H1 (cell line): ENCODE results near the gene TEDC1. TPM values are rescaled to one million over a fixed set of nuclear protein-coding genes. Genes with fewer than 3 reads are reported as not detected.

Experiments
- CTCF ChIA-PET: fragments of 300-600 bp; sonication (Branson Sonifier 250); formaldehyde crosslinking; loops from one replicate; lab custom pipeline; 2021; ENCODE audit not compliant: partially characterized antibody; lab: Charles Lee
- POLR2A ChIA-PET: fragments of 300-600 bp; sonication (Branson Sonifier 250); formaldehyde crosslinking; loops from one replicate; lab custom pipeline; 2021; ENCODE audit warnings: inconsistent platforms; ENCODE audit not compliant: partially characterized antibody; lab: Charles Lee
- DNase-seq, 2 experiments: peaks; one replicate each; pipeline versions ENCODE4 v3.0.0 to v3.0.0-alpha.2; 2010 to 2022; ENCODE audit warnings: low spot score in 2 of 2, low read depth in 1 of 2, mixed read lengths in 1 of 2
- FAIRE-seq: peaks from 2 replicates; lab custom pipeline; 2011; peaks lifted over from hg19 to GRCh38; lab: Jason Lieb, UNC
- H2AFZ ChIP-seq: 2 replicates; pipeline ENCODE4 v1.8.1; 2012; ENCODE audit warnings: low read length, inconsistent platforms
- H2AK5ac ChIP-seq: 2 replicates; pipeline ENCODE4 v1.6.1; 2013; ENCODE audit warnings: low read depth, low read length
- H2BK120ac ChIP-seq: replicated peaks from 2 replicates; pipeline ENCODE3; 2013; ENCODE audit warnings: low read depth, low read length, inconsistent platforms
- H2BK12ac ChIP-seq: 2 replicates; pipeline ENCODE4 v1.6.1; 2013; ENCODE audit warnings: low read depth, low read length
- H2BK15ac ChIP-seq: 2 replicates; pipeline ENCODE4 v1.6.1; 2013; ENCODE audit warnings: low read length
- H2BK20ac ChIP-seq: 2 replicates; pipeline ENCODE4 v1.6.1; 2013; ENCODE audit warnings: low read length
- H2BK5ac ChIP-seq: 2 replicates; pipeline ENCODE4 v1.6.1; 2013; ENCODE audit warnings: low read depth, low read length
- H3K14ac ChIP-seq: 2 replicates; pipeline ENCODE4 v1.6.1; 2013; ENCODE audit warnings: inconsistent platforms; ENCODE audit not compliant: insufficient read length
- H3K18ac ChIP-seq: 2 replicates; pipeline ENCODE4 v1.6.1; 2013; ENCODE audit warnings: low read length; ENCODE audit errors: extremely low read depth
- H3K23ac ChIP-seq: 2 replicates; pipeline ENCODE4 v1.6.1; 2013; ENCODE audit warnings: inconsistent platforms; ENCODE audit not compliant: insufficient read length
- H3K23me2 ChIP-seq: 2 replicates; pipeline ENCODE4 v1.6.1; 2013; ENCODE audit warnings: low read depth, low read length
- H3K27ac ChIP-seq: 2 replicates; pipeline ENCODE4 v1.6.1; 2011; ENCODE audit warnings: low read depth, low read length, inconsistent platforms
- H3K27me3 ChIP-seq, 4 experiments: replicated peaks in 1 of 4; 1 replicate in 1 of 4; 2 replicates in 3 of 4; pipeline versions ENCODE4 v1.6.1 to v1.8.1; 2011 to 2013; ENCODE audit warnings: low read length in 3 of 4, mild to moderate bottlenecking in 3 of 4, inconsistent platforms in 2 of 4, mixed read lengths in 2 of 4, moderate library complexity in 1 of 4; ENCODE audit not compliant: control insufficient read depth in 3 of 4, insufficient read depth in 3 of 4; ENCODE audit errors: extremely low read depth in 1 of 4
- H3K36me3 ChIP-seq, 4 experiments: 2 replicates each; pipeline versions ENCODE4 v1.6.1 to v1.8.1; 2011 to 2013; ENCODE audit warnings: mild to moderate bottlenecking in 4 of 4, low read length in 3 of 4, moderate library complexity in 2 of 4, control low read depth in 1 of 4, inconsistent platforms in 1 of 4; ENCODE audit not compliant: insufficient read depth in 4 of 4, control insufficient read depth in 2 of 4
- H3K4ac ChIP-seq: replicated peaks from 2 replicates; pipeline ENCODE3; 2013; ENCODE audit warnings: low read length, low read depth, mixed read lengths, inconsistent platforms; ENCODE audit not compliant: insufficient read length
- H3K4me1 ChIP-seq, 4 experiments: replicated peaks in 1 of 4; 1 replicate in 1 of 4; 2 replicates in 3 of 4; pipeline versions ENCODE4 v1.6.1 to v1.8.1; 2011 to 2013; ENCODE audit warnings: low read length in 3 of 4, inconsistent platforms in 2 of 4, mixed read lengths in 1 of 4; ENCODE audit not compliant: insufficient read depth in 4 of 4, control insufficient read depth in 3 of 4
- H3K4me2 ChIP-seq, 2 experiments: 2 replicates each; pipeline versions ENCODE4 v1.6.1 to v1.8.1; 2011 to 2013; ENCODE audit warnings: low read depth in 2 of 2, low read length in 2 of 2, control low read depth in 1 of 2, inconsistent platforms in 1 of 2, mild to moderate bottlenecking in 1 of 2; ENCODE audit not compliant: insufficient read depth in 1 of 2
- H3K4me3 ChIP-seq, 4 experiments: fragments of 200-600, 300-600 bp in 1 of 4; sonication (generic), shearing (Covaris generic), sonication (Bioruptor Twin) in 1 of 4; 2 replicates each; pipeline versions ENCODE4 v1.5.1 to v1.8.1; 2011 to 2016; ENCODE audit warnings: low read length in 4 of 4, low read depth in 3 of 4, control low read depth in 2 of 4, inconsistent platforms in 2 of 4, mild to moderate bottlenecking in 2 of 4, mixed read lengths in 1 of 4, moderate library complexity in 1 of 4; ENCODE audit not compliant: insufficient read depth in 2 of 4; ENCODE audit errors: extremely low read depth in 1 of 4
- H3K56ac ChIP-seq: replicated peaks from 2 replicates; pipeline ENCODE3; 2013; ENCODE audit warnings: low read depth, mild to moderate bottlenecking, mixed read lengths, low read length, inconsistent platforms; ENCODE audit not compliant: insufficient read length
- H3K79me1 ChIP-seq: 2 replicates; pipeline ENCODE4 v1.6.1; 2013; ENCODE audit warnings: low read depth, low read length, control low read depth
- H3K79me2 ChIP-seq, 2 experiments: 2 replicates each; pipeline versions ENCODE4 v1.6.1 to v1.8.1; 2012 to 2013; ENCODE audit warnings: low read length in 2 of 2, mild to moderate bottlenecking in 2 of 2, inconsistent platforms in 1 of 2; ENCODE audit not compliant: insufficient read depth in 2 of 2, control insufficient read depth in 1 of 2
- H3K9ac ChIP-seq, 4 experiments: replicated peaks in 1 of 4; 1 replicate in 1 of 4; 2 replicates in 3 of 4; pipeline versions ENCODE4 v1.6.1 to v1.8.1; 2011 to 2013; ENCODE audit warnings: low read depth in 3 of 4, low read length in 3 of 4, control low read depth in 2 of 4, mild to moderate bottlenecking in 2 of 4, moderate library complexity in 2 of 4, inconsistent platforms in 1 of 4; ENCODE audit errors: extremely low read depth in 1 of 4
- H3K9me3 ChIP-seq, 2 experiments: 2 replicates each; pipeline versions ENCODE4 v1.6.1 to v1.8.1; 2012 to 2013; ENCODE audit warnings: mild to moderate bottlenecking in 2 of 2, moderate library complexity in 2 of 2, control low read depth in 1 of 2, inconsistent platforms in 1 of 2, low read depth in 1 of 2, low read length in 1 of 2, mixed read lengths in 1 of 2; ENCODE audit not compliant: insufficient read depth in 2 of 2
- H4K20me1 ChIP-seq, 2 experiments: replicated peaks in 1 of 2; 2 replicates each; pipeline versions ENCODE3 to v1.8.1; 2011 to 2013; ENCODE audit warnings: inconsistent platforms in 2 of 2, low read length in 2 of 2, mild to moderate bottlenecking in 1 of 2; ENCODE audit not compliant: insufficient read depth in 2 of 2, control insufficient read depth in 1 of 2
- H4K5ac ChIP-seq: 2 replicates; pipeline ENCODE4 v1.6.1; 2013; ENCODE audit warnings: low read length, low read depth, mixed read lengths, inconsistent platforms; ENCODE audit not compliant: insufficient read length
- H4K8ac ChIP-seq: 2 replicates; pipeline ENCODE4 v1.8.0; 2013; ENCODE audit warnings: mild to moderate bottlenecking, moderate library complexity, low read length, inconsistent platforms; ENCODE audit not compliant: insufficient read depth; ENCODE audit errors: extremely low read depth
- H4K91ac ChIP-seq: replicated peaks from 2 replicates; pipeline ENCODE3; 2013; ENCODE audit warnings: low read length, mixed read lengths, inconsistent platforms; ENCODE audit not compliant: insufficient read length
- POLR2A ChIP-seq, 2 experiments: IDR thresholded peaks; 1 replicate in 1 of 2; 2 replicates in 1 of 2; pipeline ENCODE4 v1.6.1; 2011; ENCODE audit warnings: low read depth in 2 of 2, low read length in 2 of 2, mild to moderate bottlenecking in 2 of 2; ENCODE audit errors: control extremely low read depth in 1 of 2
- ZNF274 ChIP-seq: IDR thresholded peaks from 2 replicates; pipeline ENCODE4 v1.7.0; 2012; ENCODE audit warnings: low read length, borderline replicate concordance; ENCODE audit errors: extremely low read depth
- WGBS, 2 experiments: shearing (Covaris generic) in 1 of 2; methylation state at CpG; one replicate each; pipeline versions ENCODE4 v1.1.6 to v1.1.7; 2013 to 2015; ENCODE audit warnings: low lambda C conversion rate in 2 of 2, mixed read lengths in 2 of 2, inconsistent platforms in 1 of 2, low coverage in 1 of 2, missing lambda C conversion rate in 1 of 2; ENCODE audit not compliant: insufficient replicate concordance in 2 of 2, insufficient coverage in 1 of 2, insufficient read length in 1 of 2; ENCODE audit errors: extremely low coverage in 1 of 2, missing lambda C conversion rate in 1 of 2; 5-methylcytosine and 5-hydroxymethylcytosine counted together
- polyA plus RNA-seq, 7 experiments: library from polyadenylated mRNA; depleted of rRNA in 3 of 7; stranded (reverse) in 5 of 7; unstranded in 2 of 7; fragments of >200 nt in 5 of 7; fragments of 200-250 nt in 2 of 7; gene quantifications; 1 replicate in 5 of 7; 2 replicates in 1 of 7; 4 replicates in 1 of 7; pipeline versions ENCODE4 v1.2.1 to v1.2.3, GENCODE V29; 2011 to 2013; ENCODE audit warnings: missing spikeins in 2 of 7, mixed read lengths in 2 of 7
- total RNA-seq: library from RNA; stranded (reverse); fragmentation: NEBNext Ultra II Directional; extraction: Animal tissue kit (Norgen Biotek cat#: 25700); gene quantifications from 2 replicates; pipeline ENCODE4 v1.2.1, GENCODE V29; 2021

The TEDC1 gene
- total and polyA plus RNA-seq, 2 of the 8 experiments (the other 6 are each of a cell fraction or from before 2014, with no cell fraction given) = 5.6 to 14.8 TPM

DNA sequence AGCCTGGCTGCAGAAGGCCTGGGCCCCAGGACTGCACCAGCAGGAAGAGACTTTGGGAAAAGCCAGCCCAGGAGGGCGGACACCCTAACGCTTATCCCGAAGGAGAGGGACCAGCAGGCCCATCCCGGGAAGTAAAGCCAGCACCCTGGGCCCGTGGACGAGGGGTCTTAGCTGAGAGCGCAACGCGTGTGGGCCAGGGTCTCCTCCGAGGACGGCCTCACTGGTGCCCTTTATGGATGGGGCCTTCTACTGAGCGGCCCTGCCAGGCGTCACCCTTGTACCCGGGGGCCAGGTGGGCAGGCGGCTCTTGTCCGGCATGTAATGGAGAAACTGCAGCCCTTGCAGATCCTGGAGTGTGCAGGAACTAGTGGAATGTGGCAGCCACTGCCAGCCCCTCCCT, 14.1 kb downstream of the TEDC1 start:
- DNase-seq = no peak
- CTCF ChIA-PET = interaction anchor here (0.7 to 1.8 kb wide), 2 partner anchors 32 to 87 kb away, joined by 3 read pairs; no protein-coding TSS in a partner anchor

More for the DNA sequence above, 14.1 kb downstream of the TEDC1 start:
- H2BK12ac ChIP-seq = no peak overlapping the region
- no peaks in the 10 kb centered on the region; a peak in 1 of 4 replicates for H3K9me3 ChIP-seq
- H4K20me1 ChIP-seq = no peaks in the 10 kb centered on the region
- WGBS, 2 experiments = 90% methylated on average over 16 of the region's 16 CpGs; no CpG with 5 or more reads in 1 of the 2 experiments
- H3K23ac ChIP-seq = no peak overlapping the region
- H2AK5ac ChIP-seq = no peak overlapping the region
- no peak overlapping the region for H3K27ac ChIP-seq
- H3K4me2 ChIP-seq = no peak overlapping the region
- H4K5ac ChIP-seq = no peak overlapping the region
- FAIRE-seq = no peak
- H2BK15ac ChIP-seq = no peak overlapping the region
- H4K8ac ChIP-seq = no peak overlapping the region
- H3K4me1 ChIP-seq = no peaks in the 10 kb centered on the region; a peak in 1 of 7 replicates
- no peak overlapping the region for H3K4me3 ChIP-seq
- H3K79me2 ChIP-seq = no peaks in the 10 kb centered on the region
- no peak overlapping the region for H2BK120ac ChIP-seq
- H3K9ac ChIP-seq = no peak overlapping the region
- POLR2A ChIA-PET = no interaction called here
- no peak overlapping the region for H3K14ac ChIP-seq
- no peak overlapping the region for H3K56ac ChIP-seq
- no peak overlapping the region for H4K91ac ChIP-seq
- H3K36me3 ChIP-seq = no peaks in the 10 kb centered on the region
- H3K27me3 ChIP-seq = no peaks in the 10 kb centered on the region; a peak in 1 of 7 replicates
- TF ChIP-seq ZNF274 (no peak), POLR2A (IDR thresholded peaks at IDR 0.05; ENCODE audit: control extremely low read depth in 1 of 2, low read depth in 2 of 2, low read length in 2 of 2) (no peak)
- no peak overlapping the region for H2AFZ ChIP-seq
- H3K4ac ChIP-seq = no peak overlapping the region
- H3K18ac ChIP-seq = no peak overlapping the region
- no peaks in the 10 kb centered on the region for H3K79me1 ChIP-seq
- no peaks in the 10 kb centered on the region for H3K23me2 ChIP-seq
- H2BK20ac ChIP-seq = no peak overlapping the region
- H2BK5ac ChIP-seq = no peak overlapping the region
